ENCODE results near the gene RELB. TPM values are rescaled to one million over a fixed set of nuclear protein-coding genes. Genes with fewer than 3 reads are reported as not detected.
A peak's percentile ranks its signal among the peaks of the same experiment; 100 is the strongest.

Gene RELB
- total and polyA plus RNA-seq, 10 of the 15 experiments (the other 5 are each of a cell fraction or from before 2014, with no cell fraction given): 0.66 to 43.8 (median 12.8) TPM

- intact Hi-C loops (cut with micrococcal nuclease; ENCODE audit: unreplicated experiment): loop anchor here (1.0 kb wide), 1 partner anchor 70 kb away; no protein-coding TSS in a partner anchor
- H3K79me2 ChIP-seq (ENCODE audit: control insufficient read depth, insufficient read depth, low read length): no peaks in the 10 kb centered on the region
- no TSS peak for BruUV-seq (replicated peaks)
- no peak overlapping the region for H2AFZ ChIP-seq (ENCODE audit: control insufficient read depth, low read depth, low read length)
- H3K9ac ChIP-seq (ENCODE audit: control insufficient read depth, insufficient read depth, low read length): no peak overlapping the region
- in situ Hi-C loops (cut with MboI): no loop called here
- no peaks in the 10 kb centered on the region for H3K27me3 ChIP-seq (replicated peaks in 1 of 2; ENCODE audit: control insufficient read depth in 2 of 2, insufficient read depth in 2 of 2, low read length in 1 of 2)
- no peaks in the 10 kb centered on the region for H4K20me1 ChIP-seq (ENCODE audit: control insufficient read depth, insufficient read depth)
- ATAC-seq (peak; percentile 90), DNase-seq (ENCODE audit: low read depth, low spot score) (no peak), FAIRE-seq (peak; percentile 68)
- 71% methylated on average over 15 of the region's 15 CpGs for WGBS (ENCODE audit: insufficient coverage, insufficient replicate concordance, low lambda C conversion rate, missing lambda C conversion rate)
- no peaks in the 10 kb centered on the region for H3K9me3 ChIP-seq (replicated peaks; ENCODE audit: control insufficient read depth, insufficient read depth, low read length)
- ChIA-PET SMC1A (ENCODE audit: uncharacterized antibody, unreplicated experiment) (interaction anchor here (0.6 to 2.3 kb wide), 13 partner anchors 8 to 190 kb away, joined by 3 to 12 read pairs (median 4); partner anchors contain the start of genes BLOC1S3, RELB and TRAPPC6A), POLR2A (interaction anchor here (1.1 to 4.1 kb wide), 3 partner anchors 12 to 50 kb away, joined by 3 to 24 read pairs (median 6); partner anchors contain the start of genes CLASRP and RELB), CTCF (interaction anchor here (0.6 to 3.5 kb wide), 24 partner anchors 8 to 190 kb away, joined by 3 to 70 read pairs (median 4); partner anchors contain the start of genes APOE, BLOC1S3, CLASRP and PPP1R37), RAD21 (ENCODE audit: unreplicated experiment) (interaction anchor here (0.6 to 3.5 kb wide), 12 partner anchors 11 to 1430 kb away, joined by 3 to 29 read pairs (median 4); partner anchors contain the start of gene CLASRP)
- H3K4me1 ChIP-seq (ENCODE audit: control insufficient read depth, insufficient read depth, low read length): peaks cover 12% of the 10 kb centered on the region
- H3K36me3 ChIP-seq (ENCODE audit: control insufficient read depth in 2 of 2, insufficient read depth in 2 of 2, low read length in 1 of 2): peaks cover 0 to 41% of the 10 kb centered on the region in 2 experiments; a peak in 3 of 4 replicates
- no peak overlapping the region for H3K4me2 ChIP-seq (ENCODE audit: control insufficient read depth, insufficient read depth)
- no peak overlapping the region for H3K4me3 ChIP-seq
- H3K27ac ChIP-seq (ENCODE audit: control insufficient read depth, insufficient read depth): no peak overlapping the region
- TF ChIP-seq RELB (IDR thresholded peaks at IDR 0.05; ENCODE audit: low read depth) (no peak), RAD21 (IDR thresholded peaks at IDR 0.05; ENCODE audit: insufficient read depth, low read depth, low read length) (peak; percentile 67), E4F1 (IDR thresholded peaks at IDR 0.05; ENCODE audit: borderline replicate concordance, partially characterized antibody) (no peak), ZNF622 (IDR thresholded peaks at IDR 0.05) (no peak), POLR2AphosphoS2 (IDR thresholded peaks at IDR 0.05; ENCODE audit: low read depth, low read length) (no peak), SMC3 (IDR thresholded peaks at IDR 0.05; ENCODE audit: borderline replicate concordance, low read length) (peak; percentile 86), KLF5 (IDR thresholded peaks at IDR 0.05; ENCODE audit: partially characterized antibody) (no peak), WRNIP1 (IDR thresholded peaks at IDR 0.05; ENCODE audit: borderline replicate concordance, low read depth, low read length) (no peak), ZNF687 (IDR thresholded peaks at IDR 0.05) (peak; percentile 44; the same call in 1 of the 2 replicates), CHD4 (IDR thresholded peaks at IDR 0.05) (no peak), SMARCA5 (IDR thresholded peaks at IDR 0.05) (peak; percentile 73; the same call in 1 of the 2 replicates), BHLHE40 (IDR thresholded peaks at IDR 0.05; ENCODE audit: borderline replicate concordance in 1 of 2, low read depth in 2 of 2, low read length in 1 of 2) (peak in 1 of 2 experiments; percentile 22; a peak in 1 of 4 replicates)
Observed at GRCh38 chr19:44988896-44989556, 12.2 kb upstream of the RELB start.
